IgD-negative memory B cell (primary cell): ENCODE measurements around the gene IDUA. TPM values are rescaled to one million over a fixed set of nuclear protein-coding genes. Genes with fewer than 3 reads are reported as not detected.
A peak's percentile ranks its signal among the peaks of the same experiment; 100 is the strongest.
"Not testable (repeated sequence)": the region's sequence is repeated elsewhere in the genome, so short reads cannot be mapped to it uniquely, and the experiment has no call there.

ENCODE experiments used
- H3K27ac Mint-ChIP-seq, 3 donors: one replicate each; pipeline ENCODE4 v1.8.0; 2020 to 2022; ENCODE audit warnings: mild to moderate bottlenecking in 3 of 3, mixed read lengths in 3 of 3, moderate library complexity in 1 of 3
- H3K27me3 Mint-ChIP-seq: one replicate; pipeline ENCODE4 v1.8.0; 2021; ENCODE audit warnings: mixed read lengths
- H3K36me3 Mint-ChIP-seq: one replicate; pipeline ENCODE4 v1.8.0; 2020; ENCODE audit warnings: mild to moderate bottlenecking, mixed read lengths
- H3K4me1 Mint-ChIP-seq, 3 donors: one replicate each; pipeline ENCODE4 v1.8.0; 2020 to 2022; ENCODE audit warnings: mixed read lengths in 3 of 3, mild to moderate bottlenecking in 1 of 3
- H3K4me3 Mint-ChIP-seq, 4 donors: one replicate each; pipeline ENCODE4 v1.8.0; 2020 to 2022; ENCODE audit warnings: mild to moderate bottlenecking in 4 of 4, mixed read lengths in 4 of 4, moderate library complexity in 3 of 4
- H3K9me3 Mint-ChIP-seq, 3 donors: one replicate each; pipeline ENCODE4 v1.8.0; 2020 to 2021; ENCODE audit warnings: mixed read lengths in 3 of 3, mild to moderate bottlenecking in 1 of 3
- polyA plus RNA-seq: library from polyadenylated mRNA; unstranded; fragments of 300-500 nt; fragmentation: Illumina TruSeq; gene quantifications from one replicate; pipeline ENCODE4 v1.2.3, GENCODE V29; 2021

Gene IDUA
- polyA plus RNA-seq, 1 donor from 2014 or later = 8.5 TPM

- Mint-ChIP-seq H3K27ac (peak overlapping the region in 2 of 3 donors; percentile 40 to 54), H3K4me3 (peak overlapping the region in 3 of 4 donors; percentile 28 to 66 (median 46)), H3K9me3 (no peaks in the 10 kb centered on the region)
Observed at GRCh38 chr4:970046-970745, 16.6 kb upstream of the IDUA start.

DNA sequence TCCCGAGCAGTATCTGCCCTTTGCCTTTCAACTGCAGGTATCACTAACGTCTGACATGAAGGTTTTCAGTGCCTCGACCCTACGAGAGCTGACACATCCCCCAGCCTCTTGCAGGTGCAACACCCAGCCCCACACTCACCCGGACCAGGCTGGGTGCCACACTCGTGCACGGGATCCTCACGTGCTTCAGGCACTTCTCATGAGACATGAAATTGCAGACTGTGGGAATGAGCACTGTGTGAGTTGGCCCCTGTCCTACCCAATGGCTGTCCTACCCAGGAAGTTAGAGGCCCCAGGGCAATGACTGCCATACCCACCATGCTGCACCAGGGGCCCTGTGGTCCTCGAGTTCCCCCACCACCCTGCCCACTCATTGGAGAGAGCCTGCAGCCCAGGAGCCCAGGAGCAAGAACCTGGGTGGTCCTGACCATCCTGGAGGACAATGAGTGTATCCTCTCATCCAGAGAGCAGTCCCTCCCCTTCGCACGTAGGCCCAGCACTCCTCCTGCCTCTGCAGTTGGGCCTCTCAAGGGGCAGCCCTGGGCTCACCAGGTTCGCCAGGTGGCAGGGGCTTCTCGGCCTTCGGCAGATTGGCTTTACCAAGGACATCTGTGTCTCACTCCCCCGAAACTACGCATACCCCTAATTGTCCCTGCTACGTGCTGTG lies 15.9 kb upstream of the IDUA start:
- Mint-ChIP-seq H3K4me1 (peaks cover 0 to 3% (median 0%) of the 10 kb centered on the region in 3 donors), H3K36me3 (no peaks in the 10 kb centered on the region), H3K4me3 (peak overlapping the region in 3 of 4 donors; percentile 28 to 78 (median 46)), H3K27ac (peak overlapping the region in 2 of 3 donors; percentile 40 to 54), H3K27me3 (peaks cover 2% of the 10 kb centered on the region), H3K9me3 (no peaks in the 10 kb centered on the region)

More at GRCh38 chr4:970046-970745, 16.6 kb upstream of the IDUA start:
- no peaks in the 10 kb centered on the region for H3K36me3 Mint-ChIP-seq
- H3K4me1 Mint-ChIP-seq = peaks cover 0 to 3% (median 0%) of the 10 kb centered on the region in 3 donors
- H3K27me3 Mint-ChIP-seq = peaks cover 2% of the 10 kb centered on the region

DNA sequence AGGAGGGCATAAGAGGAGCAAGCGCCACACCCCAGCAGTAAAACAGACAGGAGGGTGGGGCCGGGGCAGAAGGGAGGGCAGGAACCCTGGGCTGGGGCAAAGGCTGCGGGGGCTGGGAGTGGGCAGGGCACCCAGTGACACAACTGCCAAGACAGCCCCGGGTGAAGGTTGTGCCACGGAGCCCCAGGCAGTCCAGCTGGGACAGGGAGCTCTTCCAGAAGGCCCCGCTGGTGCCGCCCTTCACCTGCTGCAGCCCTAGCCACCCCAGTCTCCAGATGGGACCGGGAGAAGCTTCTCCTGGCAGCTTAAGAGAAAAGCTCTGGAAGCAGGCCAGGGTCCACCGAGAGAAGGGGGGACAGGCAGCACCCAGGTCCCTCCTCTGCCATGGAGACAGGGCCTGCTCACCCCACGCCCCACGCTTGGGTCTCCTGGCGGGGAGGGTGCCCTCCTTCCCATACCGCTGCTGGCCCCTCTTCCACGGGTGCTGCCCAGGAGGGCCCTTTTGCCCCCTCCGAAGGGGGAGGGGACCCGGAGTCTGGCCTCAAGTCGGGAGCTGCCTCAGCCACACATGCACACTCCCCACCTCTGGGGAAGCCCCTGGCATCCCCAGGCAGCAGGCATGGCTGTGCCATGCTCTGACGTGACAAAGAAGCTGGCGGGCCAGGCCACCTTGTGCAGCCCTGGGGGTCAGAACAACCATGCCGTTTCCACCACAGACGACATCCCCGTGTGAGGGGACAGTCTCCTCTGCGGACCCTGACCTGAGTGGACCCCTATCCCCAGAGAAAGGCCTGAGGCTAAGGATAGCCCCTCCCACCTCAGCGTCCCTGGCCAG lies 15.0 kb upstream of the IDUA start:
- H3K9me3 Mint-ChIP-seq = no peaks in the 10 kb centered on the region
- H3K4me1 Mint-ChIP-seq = peaks cover 0 to 3% (median 0%) of the 10 kb centered on the region in 3 donors
- peak overlapping the region in 3 of 4 donors; percentile 41 to 68 (median 63) for H3K4me3 Mint-ChIP-seq
- H3K27me3 Mint-ChIP-seq = peaks cover 2% of the 10 kb centered on the region
- H3K36me3 Mint-ChIP-seq = no peaks in the 10 kb centered on the region
- no peak overlapping the region for H3K27ac Mint-ChIP-seq

- Mint-ChIP-seq H3K4me1 (peaks cover 0 to 3% (median 0%) of the 10 kb centered on the region in 3 donors), H3K9me3 (no peaks in the 10 kb centered on the region), H3K27me3 (peaks cover 2% of the 10 kb centered on the region), H3K36me3 (no peaks in the 10 kb centered on the region), H3K27ac (no peak overlapping the region), H3K4me3 (peak overlapping the region in 3 of 4 donors; percentile 60 to 68 (median 63))
Observed at GRCh38 chr4:972651-973424, 14.0 kb upstream of the IDUA start.

- H3K36me3 Mint-ChIP-seq = no peaks in the 10 kb centered on the region
- H3K4me3 Mint-ChIP-seq = peak within 1 kb of the TSS in 3 of 4 donors; percentile 60 to 68 (median 63)
- H3K27me3 Mint-ChIP-seq = peaks cover 2% of the 10 kb centered on the region
- H3K4me1 Mint-ChIP-seq = peaks cover 0 to 3% (median 0%) of the 10 kb centered on the region in 3 donors
- peak within 1 kb of the TSS in 1 of 3 donors; percentile 39 for H3K27ac Mint-ChIP-seq
- H3K9me3 Mint-ChIP-seq = no peaks in the 10 kb centered on the region
Observed at GRCh38 chr4:973431-974397, 13.1 kb upstream of the IDUA start, which contains the start of gene DGKQ. Gene DGKQ (minus strand): TSS chr4:973569. CDS start chr4:973482, 87 bp downstream.

DNA sequence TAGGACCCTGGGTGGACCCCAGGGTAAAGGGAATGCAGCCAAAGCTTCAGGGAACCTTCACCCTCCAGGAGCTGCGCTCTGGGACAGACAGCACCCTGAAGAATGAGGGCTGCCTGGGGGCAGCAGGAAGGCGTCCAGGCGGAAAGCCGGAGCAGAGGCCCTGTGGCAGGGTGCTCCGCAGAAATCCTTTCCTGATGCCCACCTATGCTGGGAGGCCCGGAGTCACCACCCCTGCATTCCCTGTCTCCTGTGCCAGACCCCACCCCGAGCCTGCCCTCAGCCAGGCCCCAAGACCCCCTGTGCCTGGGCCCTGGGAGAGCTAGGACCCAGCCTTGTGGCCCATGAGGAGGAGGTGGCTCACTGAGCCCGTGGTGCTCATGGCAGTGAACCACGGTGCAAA lies 12.2 kb upstream of the IDUA start:
- peak overlapping the region in 1 of 3 donors; percentile 39 for H3K27ac Mint-ChIP-seq
- no peaks in the 10 kb centered on the region for H3K36me3 Mint-ChIP-seq
- H3K9me3 Mint-ChIP-seq = no peaks in the 10 kb centered on the region
- peaks cover 0 to 3% (median 0%) of the 10 kb centered on the region in 3 donors for H3K4me1 Mint-ChIP-seq
- no peaks in the 10 kb centered on the region for H3K27me3 Mint-ChIP-seq
- peak overlapping the region in 2 of 4 donors; percentile 37 to 57 for H3K4me3 Mint-ChIP-seq

GRCh38 chr4:976016-976415 lies 10.8 kb upstream of the IDUA start:
- H3K4me1 Mint-ChIP-seq, H3K4me3 Mint-ChIP-seq, H3K27me3 Mint-ChIP-seq, H3K36me3 Mint-ChIP-seq, H3K27ac Mint-ChIP-seq, H3K9me3 Mint-ChIP-seq: not testable (repeated sequence)

DNA sequence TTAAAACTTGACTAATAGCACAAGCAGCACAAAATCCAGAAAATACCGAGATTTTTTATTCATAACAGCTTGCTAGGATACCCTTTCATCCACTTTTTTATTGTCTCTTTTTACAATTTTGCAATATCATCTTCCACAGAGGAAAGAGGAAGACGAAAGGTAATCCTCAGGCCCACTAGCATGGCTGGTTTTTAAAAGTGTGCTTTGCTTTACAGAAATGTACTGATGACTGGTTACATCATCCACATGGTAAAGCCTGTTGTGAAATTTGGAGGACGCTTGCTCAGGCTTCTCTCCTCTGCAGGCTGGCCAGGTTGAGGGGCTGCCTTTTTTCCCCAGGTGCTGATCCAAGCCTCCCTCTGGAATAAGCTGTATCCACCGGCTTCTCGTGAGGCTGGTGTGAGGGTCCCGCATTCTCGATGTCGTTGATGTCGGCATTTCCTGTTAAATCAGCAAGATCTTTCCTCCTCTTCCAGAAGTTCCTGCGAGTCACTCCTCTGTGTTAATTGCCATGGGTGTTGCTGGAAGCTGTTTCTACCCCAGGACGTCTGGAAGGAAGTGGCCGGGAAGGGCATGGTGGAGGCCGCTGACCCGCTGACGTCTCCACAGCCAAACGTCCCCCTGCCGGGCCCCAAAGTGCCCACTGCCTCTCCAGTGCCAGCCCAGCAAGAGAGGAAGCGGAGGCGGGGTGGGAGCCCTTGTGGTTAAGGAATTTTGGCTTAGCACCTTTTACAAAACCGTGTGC lies 7.7 kb upstream of the IDUA start:
- H3K36me3 Mint-ChIP-seq = no peaks in the 10 kb centered on the region
- no peaks in the 10 kb centered on the region for H3K27me3 Mint-ChIP-seq
- H3K9me3 Mint-ChIP-seq = no peaks in the 10 kb centered on the region
- H3K4me3 Mint-ChIP-seq = peak overlapping the region in 1 of 4 donors; percentile 14
- H3K4me1 Mint-ChIP-seq = peaks cover 0 to 1% (median 0%) of the 10 kb centered on the region in 3 donors
- no peak overlapping the region for H3K27ac Mint-ChIP-seq

GRCh38 chr4:982291-982690 lies 4.6 kb upstream of the IDUA start:
- Mint-ChIP-seq H3K27ac (no peak overlapping the region), H3K36me3 (no peaks in the 10 kb centered on the region), H3K9me3 (no peaks in the 10 kb centered on the region), H3K27me3 (no peaks in the 10 kb centered on the region), H3K4me1 (peaks cover 7 to 16% (median 14%) of the 10 kb centered on the region in 3 donors), H3K4me3 (peak overlapping the region in 1 of 4 donors; percentile 91)

DNA sequence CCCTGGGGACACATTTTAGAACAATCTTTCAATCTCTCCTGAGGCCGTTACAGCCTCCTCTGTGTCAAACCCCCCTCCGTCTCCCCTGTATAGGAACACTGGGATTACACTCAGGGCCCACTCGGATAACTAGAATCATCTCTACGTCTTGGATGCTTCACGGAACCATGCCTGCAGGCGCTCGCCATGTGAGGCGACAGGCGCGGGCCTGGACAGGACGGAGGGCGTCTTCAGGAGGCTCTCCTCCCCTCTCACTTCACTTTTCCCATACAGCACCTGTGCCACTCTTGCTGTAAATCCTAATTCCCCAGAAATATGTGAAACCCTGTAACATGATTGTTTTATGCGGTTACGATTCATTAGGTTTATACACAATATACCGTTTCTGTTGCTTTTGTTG lies 4.0 kb upstream of the IDUA start:
- no peaks in the 10 kb centered on the region for H3K36me3 Mint-ChIP-seq
- H3K9me3 Mint-ChIP-seq = no peaks in the 10 kb centered on the region
- H3K27ac Mint-ChIP-seq = no peak overlapping the region
- no peaks in the 10 kb centered on the region for H3K27me3 Mint-ChIP-seq
- H3K4me3 Mint-ChIP-seq = peak overlapping the region in 1 of 4 donors; percentile 91
- H3K4me1 Mint-ChIP-seq = peaks cover 7 to 16% (median 16%) of the 10 kb centered on the region in 3 donors

DNA sequence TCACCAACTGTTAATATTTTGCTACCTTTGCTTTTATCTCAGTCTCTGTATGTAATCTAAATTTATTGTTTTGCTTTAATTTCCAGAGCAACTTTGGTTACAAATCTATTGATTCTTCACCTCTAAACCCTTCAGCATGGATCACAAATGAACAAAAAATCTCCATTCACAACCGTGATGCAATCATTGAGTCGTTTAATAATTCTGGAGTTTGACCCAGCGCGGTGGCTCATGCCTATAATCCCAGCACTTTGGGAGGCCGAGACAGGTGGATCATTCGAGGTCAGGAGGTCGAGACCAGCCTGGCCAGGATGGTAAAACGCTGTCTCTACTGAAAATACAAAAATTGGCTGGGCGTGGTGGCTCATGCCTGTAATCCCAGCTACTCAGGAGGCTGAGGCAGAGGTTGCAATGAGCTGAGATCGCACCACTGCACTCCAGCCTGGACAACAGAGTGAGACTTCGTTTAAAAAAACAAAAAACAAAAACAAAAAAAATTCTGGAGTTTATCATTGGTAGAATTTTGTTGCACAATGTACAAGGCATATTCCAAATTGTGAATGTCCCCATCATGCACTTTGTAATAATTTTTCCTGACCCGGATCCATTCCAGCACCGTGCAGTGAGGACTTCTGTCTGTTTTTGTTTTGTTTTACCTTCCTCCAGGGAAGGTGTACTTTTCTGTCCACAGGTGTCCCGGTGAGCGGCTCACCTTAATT lies 2.3 kb upstream of the IDUA start:
- Mint-ChIP-seq H3K4me1 (peaks cover 7 to 16% (median 16%) of the 10 kb centered on the region in 3 donors), H3K27ac (no peak overlapping the region), H3K9me3 (no peaks in the 10 kb centered on the region), H3K4me3 (peak overlapping the region; percentile 75 to 94 (median 86)), H3K36me3 (no peaks in the 10 kb centered on the region), H3K27me3 (no peaks in the 10 kb centered on the region)

- peaks cover 7 to 16% (median 16%) of the 10 kb centered on the region in 3 donors for H3K4me1 Mint-ChIP-seq
- peak overlapping the region; percentile 75 to 94 (median 86) for H3K4me3 Mint-ChIP-seq
- no peaks in the 10 kb centered on the region for H3K36me3 Mint-ChIP-seq
- no peaks in the 10 kb centered on the region for H3K27me3 Mint-ChIP-seq
- H3K9me3 Mint-ChIP-seq = no peaks in the 10 kb centered on the region
- peak overlapping the region in 1 of 3 donors; percentile 46 for H3K27ac Mint-ChIP-seq
Observed at GRCh38 chr4:985123-985830, 1.6 kb upstream of the IDUA start.
